CD4-positive, CD25-positive, alpha-beta regulatory T cell (primary cell): ENCODE results near the gene FGFRL1. TPM values are rescaled to one million over a fixed set of nuclear protein-coding genes. Genes with fewer than 3 reads are reported as not detected.

Experiments used
- ATAC-seq, 2 donors: fragments of 150-1000 bp; cut with Tn5 transposase; one replicate each; pipeline ENCODE4 v1.10.0; 2021; ENCODE audit warnings: low read depth in 2 of 2, moderate number of reproducible peaks in 2 of 2, moderate library complexity in 1 of 2
- DNase-seq, 3 donors: peaks; one replicate each; pipeline versions ENCODE4 v3.0.0 to v3.0.0-alpha.2; 2012 to 2022; ENCODE audit warnings: mixed read lengths in 1 of 3
- H3K27ac ChIP-seq: one replicate; pipeline ENCODE4 v1.7.0; 2013; ENCODE audit warnings: mild to moderate bottlenecking, low read length; ENCODE audit not compliant: insufficient read depth, poor library complexity, severe bottlenecking
- H3K27me3 ChIP-seq: one replicate; pipeline ENCODE4 v1.7.0; 2013; ENCODE audit warnings: low read length; ENCODE audit not compliant: control insufficient read depth, insufficient read depth
- H3K36me3 ChIP-seq: one replicate; pipeline ENCODE4 v1.7.0; 2013; ENCODE audit warnings: mild to moderate bottlenecking, low read length, moderate library complexity; ENCODE audit not compliant: control insufficient read depth, insufficient read depth
- H3K4me1 ChIP-seq: 2 replicates; pipeline ENCODE4 v1.7.0; 2013; ENCODE audit warnings: mild to moderate bottlenecking, low read length; ENCODE audit not compliant: insufficient read depth, control insufficient read depth, poor library complexity, severe bottlenecking
- H3K4me3 ChIP-seq: one replicate; pipeline ENCODE4 v1.7.0; 2013; ENCODE audit warnings: low read depth, mild to moderate bottlenecking, low read length, moderate library complexity
- H3K9me3 ChIP-seq, 2 experiments: 1 replicate in 1 of 2; 2 replicates in 1 of 2; pipeline ENCODE4 v1.7.0; 2013; ENCODE audit warnings: low read length in 2 of 2, mild to moderate bottlenecking in 1 of 2, moderate library complexity in 1 of 2; ENCODE audit not compliant: control insufficient read depth in 2 of 2
- H3K27ac Mint-ChIP-seq, 3 donors: one replicate each; pipeline ENCODE4 v1.8.0; 2020 to 2022; ENCODE audit warnings: mild to moderate bottlenecking in 3 of 3, mixed read lengths in 3 of 3, moderate library complexity in 2 of 3
- H3K27me3 Mint-ChIP-seq: one replicate; pipeline ENCODE4 v1.8.0; 2022; ENCODE audit warnings: mild to moderate bottlenecking, mixed read lengths
- H3K36me3 Mint-ChIP-seq: one replicate; pipeline ENCODE4 v1.8.0; 2020; ENCODE audit warnings: mixed read lengths
- H3K4me1 Mint-ChIP-seq, 4 donors: one replicate each; pipeline ENCODE4 v1.8.0; 2020 to 2022; ENCODE audit warnings: mixed read lengths in 4 of 4, mild to moderate bottlenecking in 1 of 4
- H3K4me3 Mint-ChIP-seq, 4 donors: one replicate each; pipeline ENCODE4 v1.8.0; 2020 to 2022; ENCODE audit warnings: mild to moderate bottlenecking in 4 of 4, mixed read lengths in 4 of 4, moderate library complexity in 3 of 4
- H3K9me3 Mint-ChIP-seq, 7 donors: one replicate each; pipeline ENCODE4 v1.8.0; 2020 to 2022; ENCODE audit warnings: mixed read lengths in 7 of 7, mild to moderate bottlenecking in 3 of 7, moderate library complexity in 2 of 7
- polyA plus RNA-seq, 4 donors: library from polyadenylated mRNA; unstranded; fragments of 300-500 nt; fragmentation: Illumina TruSeq; gene quantifications; one replicate each; pipeline ENCODE4 v1.2.3, GENCODE V29; 2021
- total RNA-seq: library from RNA; stranded (reverse); gene quantifications from one replicate; pipeline ENCODE4 v1.2.3, GENCODE V29; 2022

The FGFRL1 gene
- total and polyA plus RNA-seq, 5 donors from 2014 or later = 0.27 to 14.3 (median 0.35) TPM

- H3K9me3 Mint-ChIP-seq = peaks cover 0 to 2% (median 0%) of the 10 kb centered on the region in 7 donors
- no peak overlapping the region for H3K4me3 ChIP-seq
- no peaks in the 10 kb centered on the region for H3K36me3 ChIP-seq
- peaks cover 13% of the 10 kb centered on the region for H3K4me1 ChIP-seq
- ATAC-seq (no peak), DNase-seq (no peak)
- H3K27me3 ChIP-seq = no peaks in the 10 kb centered on the region
- peak overlapping the region in 1 of 4 donors; percentile 89 for H3K4me3 Mint-ChIP-seq
- peaks cover 11% of the 10 kb centered on the region for H3K27me3 Mint-ChIP-seq
- H3K36me3 Mint-ChIP-seq = peaks cover 6% of the 10 kb centered on the region
- peak overlapping the region; percentile 76 for H3K27ac ChIP-seq
- H3K4me1 Mint-ChIP-seq = peaks cover 0 to 14% (median 8%) of the 10 kb centered on the region in 4 donors
- no peaks in the 10 kb centered on the region for H3K9me3 ChIP-seq
- peak overlapping the region in 1 of 3 donors; percentile 93 for H3K27ac Mint-ChIP-seq
Observed at GRCh38 chr4:1056671-1057402, 45.4 kb downstream of the FGFRL1 start.

GRCh38 chr4:1057403-1057745, 45.9 kb downstream of the FGFRL1 start:
- Histone ChIP-seq H3K9me3 (no peaks in the 10 kb centered on the region), H3K4me3 (no peak overlapping the region), H3K36me3 (no peaks in the 10 kb centered on the region), H3K27ac (no peak overlapping the region), H3K27me3 (no peaks in the 10 kb centered on the region), H3K4me1 (peaks cover 13% of the 10 kb centered on the region)
- H3K9me3 Mint-ChIP-seq = peaks cover 0 to 4% (median 0%) of the 10 kb centered on the region in 7 donors
- H3K36me3 Mint-ChIP-seq = peaks cover 4% of the 10 kb centered on the region
- peaks cover 0 to 19% (median 13%) of the 10 kb centered on the region in 4 donors for H3K4me1 Mint-ChIP-seq
- H3K27me3 Mint-ChIP-seq = peaks cover 13% of the 10 kb centered on the region
- no peak for ATAC-seq
- no peak for DNase-seq
- peak overlapping the region in 1 of 4 donors; percentile 8 for H3K4me3 Mint-ChIP-seq
- H3K27ac Mint-ChIP-seq = no peak overlapping the region

DNA sequence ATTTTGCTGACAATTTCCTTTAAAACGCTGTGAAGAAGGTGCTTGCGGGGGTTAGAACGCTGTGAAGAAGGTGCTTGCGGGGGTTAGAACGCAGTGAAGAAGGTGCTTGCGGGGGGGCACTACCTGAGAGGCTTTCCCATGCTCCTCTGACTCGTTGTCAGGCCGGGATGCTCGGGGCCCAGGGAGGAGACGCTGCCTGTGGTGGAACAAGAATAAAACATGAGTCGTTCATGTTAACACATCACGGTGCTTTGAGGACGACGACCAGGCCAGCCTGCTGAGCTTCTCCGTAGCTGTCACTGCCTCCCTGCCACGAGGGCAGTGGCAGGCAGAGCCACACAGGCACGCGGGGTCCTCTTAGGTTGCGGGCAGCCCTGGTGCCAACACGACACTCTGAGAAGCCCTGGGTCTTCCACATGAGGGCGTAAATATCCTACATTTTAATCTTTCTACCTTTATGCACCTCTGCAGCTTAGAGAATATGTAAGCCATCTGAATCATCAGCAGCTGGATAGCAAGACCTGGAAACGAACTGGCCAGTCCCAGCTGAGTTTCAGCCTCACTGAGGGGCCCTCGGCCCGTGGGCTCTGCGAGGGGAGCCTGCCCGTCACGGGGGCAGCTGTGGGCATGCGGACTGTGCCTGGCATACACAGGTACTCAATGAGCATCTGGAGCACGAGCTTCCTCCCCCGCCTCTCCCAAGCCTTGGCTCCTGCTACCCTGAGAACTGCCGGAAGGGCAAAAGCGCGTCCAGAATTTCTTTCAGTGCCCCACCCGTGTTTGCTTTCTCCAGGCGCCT, 47.0 kb downstream of the FGFRL1 start:
- ATAC-seq = no peak
- peaks cover 4% of the 10 kb centered on the region for H3K36me3 Mint-ChIP-seq
- Histone ChIP-seq H3K4me1 (peaks cover 13% of the 10 kb centered on the region), H3K9me3 (no peaks in the 10 kb centered on the region), H3K4me3 (no peak overlapping the region), H3K27me3 (peaks cover 5% of the 10 kb centered on the region), H3K27ac (no peak overlapping the region), H3K36me3 (no peaks in the 10 kb centered on the region)
- peaks cover 0 to 6% (median 1%) of the 10 kb centered on the region in 7 donors for H3K9me3 Mint-ChIP-seq
- no peak overlapping the region for H3K4me3 Mint-ChIP-seq
- no peak for DNase-seq
- H3K27me3 Mint-ChIP-seq = peaks cover 18% of the 10 kb centered on the region
- H3K4me1 Mint-ChIP-seq = peaks cover 0 to 24% (median 15%) of the 10 kb centered on the region in 4 donors
- H3K27ac Mint-ChIP-seq = no peak overlapping the region

- Histone ChIP-seq H3K9me3 (no peaks in the 10 kb centered on the region), H3K36me3 (no peaks in the 10 kb centered on the region), H3K27me3 (peaks cover 5% of the 10 kb centered on the region), H3K4me3 (no peak overlapping the region), H3K27ac (no peak overlapping the region), H3K4me1 (peaks cover 13% of the 10 kb centered on the region)
- peaks cover 4% of the 10 kb centered on the region for H3K36me3 Mint-ChIP-seq
- H3K27ac Mint-ChIP-seq = no peak overlapping the region
- ATAC-seq = no peak
- H3K4me3 Mint-ChIP-seq = peak overlapping the region in 1 of 4 donors; percentile 30
- peaks cover 0 to 24% (median 15%) of the 10 kb centered on the region in 4 donors for H3K4me1 Mint-ChIP-seq
- no peak for DNase-seq
- peaks cover 0 to 6% (median 1%) of the 10 kb centered on the region in 7 donors for H3K9me3 Mint-ChIP-seq
- H3K27me3 Mint-ChIP-seq = peaks cover 25% of the 10 kb centered on the region
Observed at GRCh38 chr4:1058997-1059665, 47.7 kb downstream of the FGFRL1 start.

DNA sequence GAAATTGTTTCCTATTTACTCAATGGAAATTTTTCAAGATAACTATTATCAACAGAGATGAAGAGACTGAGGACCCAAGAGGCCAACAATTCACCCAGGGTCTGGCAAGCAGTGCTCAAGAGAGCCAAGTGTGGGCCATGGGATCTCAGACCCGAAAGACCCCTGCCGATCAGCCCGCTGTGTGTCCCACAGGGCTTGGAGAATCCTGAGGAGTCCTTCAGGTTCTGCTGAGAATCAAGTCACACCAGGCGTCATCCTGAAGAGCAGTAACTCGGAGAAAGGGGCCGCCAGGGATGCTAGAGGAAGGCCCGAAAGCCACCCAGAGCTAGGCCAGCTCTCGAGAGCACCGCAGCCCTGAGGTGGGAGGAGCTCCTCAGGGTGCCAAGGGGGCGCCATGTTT, 48.7 kb downstream of the FGFRL1 start:
- ATAC-seq (no peak), DNase-seq (no peak)
- H3K27me3 ChIP-seq = peaks cover 9% of the 10 kb centered on the region
- H3K36me3 Mint-ChIP-seq = peaks cover 4% of the 10 kb centered on the region
- no peaks in the 10 kb centered on the region for H3K36me3 ChIP-seq
- no peak overlapping the region for H3K27ac Mint-ChIP-seq
- H3K4me1 ChIP-seq = peaks cover 13% of the 10 kb centered on the region
- no peaks in the 10 kb centered on the region for H3K9me3 ChIP-seq
- H3K9me3 Mint-ChIP-seq = peaks cover 0 to 6% (median 3%) of the 10 kb centered on the region in 7 donors
- peaks cover 27% of the 10 kb centered on the region for H3K27me3 Mint-ChIP-seq
- no peak overlapping the region for H3K4me3 Mint-ChIP-seq
- H3K4me3 ChIP-seq = no peak overlapping the region
- H3K4me1 Mint-ChIP-seq = peaks cover 0 to 24% (median 15%) of the 10 kb centered on the region in 4 donors
- H3K27ac ChIP-seq = no peak overlapping the region

- peaks cover 0 to 6% (median 3%) of the 10 kb centered on the region in 7 donors for H3K9me3 Mint-ChIP-seq
- H3K4me1 ChIP-seq = peaks cover 10% of the 10 kb centered on the region
- no peak for DNase-seq
- ATAC-seq = no peak
- peaks cover 4% of the 10 kb centered on the region for H3K36me3 Mint-ChIP-seq
- peaks cover 0 to 22% (median 13%) of the 10 kb centered on the region in 4 donors for H3K4me1 Mint-ChIP-seq
- H3K27ac ChIP-seq = no peak overlapping the region
- H3K4me3 ChIP-seq = no peak overlapping the region
- H3K27me3 ChIP-seq = peaks cover 9% of the 10 kb centered on the region
- no peaks in the 10 kb centered on the region for H3K9me3 ChIP-seq
- no peaks in the 10 kb centered on the region for H3K36me3 ChIP-seq
- H3K4me3 Mint-ChIP-seq = no peak overlapping the region
- peaks cover 26% of the 10 kb centered on the region for H3K27me3 Mint-ChIP-seq
- H3K27ac Mint-ChIP-seq = no peak overlapping the region
Observed at GRCh38 chr4:1060621-1061020, 49.2 kb downstream of the FGFRL1 start.

DNA sequence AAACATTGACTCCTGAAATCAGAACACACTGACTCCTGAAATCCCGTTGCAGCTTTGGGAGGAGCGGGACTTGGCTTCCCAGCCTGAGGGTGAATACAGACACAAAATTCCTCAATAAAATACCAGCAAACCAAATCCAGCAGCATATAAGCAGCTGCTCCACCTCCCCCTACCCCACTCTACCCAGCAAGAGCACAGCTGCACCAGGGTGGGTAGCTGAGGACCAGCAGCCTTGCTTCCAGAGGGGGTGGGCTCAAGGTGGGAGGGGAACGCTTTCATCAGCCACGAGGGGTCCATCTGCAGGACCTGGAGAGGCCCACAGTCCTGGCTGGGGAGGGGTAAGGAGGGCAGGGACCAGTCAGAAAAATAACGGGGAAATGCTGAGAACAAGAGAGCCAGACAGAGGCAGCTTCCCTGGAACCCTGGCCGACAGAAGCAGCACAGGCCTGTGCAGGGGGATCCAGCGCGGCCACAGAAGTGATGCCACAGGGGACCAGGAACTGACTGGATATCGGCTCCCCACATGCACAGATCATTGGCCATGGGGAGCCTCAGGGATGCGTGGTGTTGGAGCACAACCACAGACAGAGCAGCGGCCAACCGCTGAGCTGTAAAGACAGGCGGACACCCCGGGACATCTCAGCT, 49.8 kb downstream of the FGFRL1 start:
- peaks cover 21% of the 10 kb centered on the region for H3K27me3 Mint-ChIP-seq
- no peak overlapping the region for H3K27ac Mint-ChIP-seq
- H3K36me3 Mint-ChIP-seq = peaks cover under 1% of the 10 kb centered on the region
- peaks cover 0 to 16% (median 9%) of the 10 kb centered on the region in 4 donors for H3K4me1 Mint-ChIP-seq
- no peaks in the 10 kb centered on the region for H3K9me3 ChIP-seq
- H3K36me3 ChIP-seq = no peaks in the 10 kb centered on the region
- H3K9me3 Mint-ChIP-seq = peaks cover 0 to 6% (median 3%) of the 10 kb centered on the region in 7 donors
- DNase-seq = no peak
- no peak overlapping the region for H3K27ac ChIP-seq
- H3K4me3 ChIP-seq = no peak overlapping the region
- no peak overlapping the region for H3K4me3 Mint-ChIP-seq
- ATAC-seq = no peak
- H3K4me1 ChIP-seq = peaks cover 6% of the 10 kb centered on the region
- peaks cover 9% of the 10 kb centered on the region for H3K27me3 ChIP-seq
